Right lobe of liver (tissue), 6 donors: ENCODE results near the gene IRX5. TPM values are rescaled to one million over a fixed set of nuclear protein-coding genes. Genes with fewer than 3 reads are reported as not detected.

Experiments used
- ATAC-seq, 4 donors: fragments of 200-7000 bp; cut with Tn5 transposase; one replicate each; pipeline ENCODE4 v1.9.1; 2020; ENCODE audit warnings: mild to moderate bottlenecking in 4 of 4, moderate library complexity in 4 of 4
- DNase-seq, 3 donors: peaks; one replicate each; pipeline ENCODE4 v3.0.0-alpha.2; 2020
- H3K27ac ChIP-seq, 3 donors: fragments of 200-600 bp; one replicate each; pipeline ENCODE4 v1.8.0; 2022
- H3K27me3 ChIP-seq, 2 donors: fragments of 200-600 bp; one replicate each; pipeline ENCODE4 v1.8.0; 2022
- H3K36me3 ChIP-seq, 4 donors: fragments of 200-600 bp; sonication (generic) in 1 of 4; one replicate each; pipeline versions ENCODE4 v1.5.1 to v1.8.0; 2017 to 2022; ENCODE audit warnings: control low read depth in 1 of 4
- H3K4me1 ChIP-seq, 4 donors: fragments of 200-600 bp; sonication (generic) in 1 of 4; one replicate each; pipeline versions ENCODE4 v1.5.1 to v1.8.0; 2017 to 2022; ENCODE audit warnings: control low read depth in 1 of 4
- H3K4me3 ChIP-seq, 3 donors: fragments of 200-600 bp; one replicate each; pipeline ENCODE4 v1.8.0; 2022
- H3K9me3 ChIP-seq, 4 donors: fragments of 200-600 bp; sonication (generic) in 1 of 4; one replicate each; pipeline versions ENCODE4 v1.5.1 to v1.8.0; 2017 to 2022; ENCODE audit warnings: control low read depth in 1 of 4
- CTCF ChIP-seq, 4 donors: fragments of 200-600 bp in 3 of 4; fragments of 450-650 bp in 1 of 4; IDR thresholded peaks; one replicate each; pipeline versions ENCODE4 v1.5.1 to v1.8.0; 2016 to 2022; ENCODE audit warnings: antibody characterized with exemption in 4 of 4, mild to moderate bottlenecking in 2 of 4
- POLR2A ChIP-seq: fragments of 450-650 bp; IDR thresholded peaks from one replicate; pipeline ENCODE4 v1.6.1; 2017; ENCODE audit warnings: antibody characterized with exemption, mild to moderate bottlenecking
- WGBS: methylation state at CpG from one replicate; pipeline ENCODE4 v1.1.6; 2018; ENCODE audit warnings: low coverage, low lambda C conversion rate; ENCODE audit not compliant: insufficient coverage; ENCODE audit errors: missing lambda C conversion rate; 5-methylcytosine and 5-hydroxymethylcytosine counted together
- intact Hi-C, 2 donors: fragments of 100-400 bp; cut with DNase I; formaldehyde crosslinking; loops; one replicate each; pipeline versions ENCODE4 v1.11.2 to v1.14.1; 2022
- total RNA-seq, 6 experiments: library from RNA; depleted of rRNA in 2 of 6; stranded (reverse); fragments of >200 nt in 2 of 6; fragmentation: NEBNext Ultra II Directional in 3 of 6; extraction: Animal tissue kit (Norgen Biotek cat#: 25700) in 3 of 6; gene quantifications; one replicate each; pipeline versions ENCODE4 v1.1.0 to v1.2.4, GENCODE V29; 2016 to 2023
- donor health status: DM: no; HTN: yes; CAD: no.
- donor health status: DM: no; HTN: no; CAD: no.
- donor health status: DM: no; HTN: no; CAD: no.
- donor health status: DM: no; HTN: yes; CAD: no.
- donor health status: DM: no; HTN: yes; CAD: no.

IRX5 gene
- total RNA-seq, 6 experiments from 2014 or later = not detected

DNA sequence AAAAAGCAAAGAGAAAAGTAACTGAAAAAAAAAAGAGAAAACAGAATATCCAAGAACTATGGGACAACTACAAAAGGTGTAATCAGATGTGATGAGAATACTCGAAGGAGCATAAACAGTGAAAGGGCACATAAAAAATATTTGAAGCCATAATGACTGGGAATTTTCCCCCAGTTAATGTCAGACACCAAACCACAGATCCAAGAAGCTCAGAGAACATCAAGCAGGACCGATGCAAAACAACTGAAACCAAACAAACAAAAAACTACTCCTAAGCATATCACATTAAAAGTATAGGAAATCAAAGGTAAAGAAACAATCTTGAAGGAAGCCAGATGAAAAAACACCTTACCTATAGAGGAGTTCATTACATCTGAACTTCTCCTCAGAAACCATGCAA, 27.6 kb upstream of the IRX5 start:
- Histone ChIP-seq H3K27me3 (no peaks in the 10 kb centered on the region), H3K27ac (no peak overlapping the region), H3K9me3 (no peaks in the 10 kb centered on the region), H3K36me3 (no peaks in the 10 kb centered on the region), H3K4me3 (no peak overlapping the region), H3K4me1 (no peaks in the 10 kb centered on the region)
- TF ChIP-seq CTCF (IDR thresholded peaks at IDR 0.05) (no peak), POLR2A (no peak)
- intact Hi-C loops = no loop called here
- DNase-seq (no peak), ATAC-seq (no peak)
- 80% methylated on average over 2 of the region's 2 CpGs for WGBS

- ATAC-seq (no peak), DNase-seq (no peak)
- no peak overlapping the region for H3K27ac ChIP-seq
- H3K27me3 ChIP-seq = no peaks in the 10 kb centered on the region
- H3K4me3 ChIP-seq = no peak overlapping the region
- no peaks in the 10 kb centered on the region for H3K9me3 ChIP-seq
- intact Hi-C loops = no loop called here
- no peaks in the 10 kb centered on the region for H3K36me3 ChIP-seq
- H3K4me1 ChIP-seq = no peaks in the 10 kb centered on the region
- TF ChIP-seq POLR2A = no peak
- TF ChIP-seq CTCF (IDR thresholded peaks at IDR 0.05) = no peak
- WGBS = 56% methylated on average over 4 of the region's 5 CpGs
Observed at GRCh38 chr16:54911079-54911478, 19.6 kb upstream of the IRX5 start.

DNA sequence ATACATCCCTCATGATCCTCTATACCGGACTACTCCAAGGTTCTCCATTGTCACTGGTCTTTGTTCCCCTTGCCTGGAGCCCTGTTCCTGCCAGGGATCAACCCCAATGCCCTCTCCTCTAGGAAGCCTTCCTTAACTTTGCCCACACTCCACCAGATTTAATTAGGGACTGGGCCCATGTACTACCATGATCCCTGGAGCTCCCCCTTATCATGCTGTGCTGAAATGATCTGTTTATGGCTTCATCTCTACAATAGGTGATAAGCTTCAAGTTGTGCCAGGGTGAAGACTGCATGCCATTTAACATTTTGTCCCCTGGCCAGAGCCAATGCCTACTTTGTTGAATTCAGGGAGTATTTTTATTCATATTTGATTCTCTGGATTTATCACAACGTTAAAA, 17.9 kb upstream of the IRX5 start:
- ATAC-seq = no peak
- H3K36me3 ChIP-seq = no peaks in the 10 kb centered on the region
- H3K27me3 ChIP-seq = no peaks in the 10 kb centered on the region
- H3K4me3 ChIP-seq = no peak overlapping the region
- 78% methylated on average over 2 of the region's 2 CpGs for WGBS
- no peak for DNase-seq
- H3K4me1 ChIP-seq = no peaks in the 10 kb centered on the region
- H3K9me3 ChIP-seq = no peaks in the 10 kb centered on the region
- TF ChIP-seq CTCF (IDR thresholded peaks at IDR 0.05) (no peak), POLR2A (no peak)
- H3K27ac ChIP-seq = no peak overlapping the region
- intact Hi-C loops = no loop called here

DNA sequence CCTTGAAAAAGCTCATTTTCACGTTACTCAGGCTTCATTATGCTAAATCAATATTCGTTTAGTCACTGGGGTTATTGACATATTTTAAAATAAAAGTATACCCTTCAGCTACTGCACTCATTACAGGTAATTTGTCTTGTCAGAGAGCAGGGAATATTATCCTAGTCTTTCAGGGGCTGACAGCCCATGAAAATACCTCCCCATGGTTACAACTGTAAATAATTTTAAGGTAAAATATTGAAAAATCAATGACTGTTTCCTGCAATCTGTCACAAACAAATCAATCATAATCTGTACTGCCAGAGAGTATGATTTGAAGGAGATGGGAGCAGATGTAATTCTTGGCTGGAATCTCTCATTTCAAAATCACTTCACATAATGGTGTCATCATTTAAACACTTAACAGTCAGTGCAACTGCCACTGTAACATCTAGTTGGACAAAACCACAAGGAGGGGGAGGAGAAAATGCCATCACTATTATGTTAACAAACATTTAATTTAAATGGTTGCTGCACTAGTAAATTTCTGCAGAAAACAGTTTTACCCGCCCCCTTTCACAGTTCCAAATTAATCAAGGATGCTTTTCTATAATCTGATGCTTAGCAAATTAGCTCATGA, 9.3 kb upstream of the IRX5 start:
- no peak for DNase-seq
- Histone ChIP-seq H3K27me3 (peaks cover 0 to 17% of the 10 kb centered on the region in 2 donors), H3K27ac (no peak overlapping the region), H3K9me3 (no peaks in the 10 kb centered on the region), H3K4me1 (no peaks in the 10 kb centered on the region), H3K4me3 (no peak overlapping the region), H3K36me3 (no peaks in the 10 kb centered on the region)
- no peak for ATAC-seq
- TF ChIP-seq POLR2A = no peak
- TF ChIP-seq CTCF (IDR thresholded peaks at IDR 0.05) = no peak
- intact Hi-C loops = no loop called here
- WGBS = 60% methylated on average over 3 of the region's 3 CpGs

DNA sequence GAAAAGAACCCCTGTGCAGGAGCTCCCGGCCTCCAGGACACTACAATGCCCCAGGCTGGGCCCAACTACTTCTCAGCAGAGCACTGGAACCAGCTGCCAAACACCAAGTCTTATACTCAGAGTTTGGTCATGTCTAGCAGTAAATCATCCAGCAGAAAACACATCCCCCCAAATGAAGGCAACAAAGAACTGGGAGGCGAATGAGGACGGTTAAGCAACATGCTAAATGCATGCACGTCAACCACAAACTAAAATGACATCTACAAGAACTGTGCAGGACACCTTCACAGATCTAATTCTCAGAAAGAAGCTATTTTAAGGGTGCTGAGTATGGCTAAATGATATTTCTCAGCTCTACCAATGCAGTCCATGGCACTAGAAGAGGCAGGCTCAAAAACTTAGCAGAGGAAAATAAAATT, 7.6 kb upstream of the IRX5 start:
- DNase-seq = no peak
- TF ChIP-seq CTCF (IDR thresholded peaks at IDR 0.05) (no peak), POLR2A (no peak)
- ATAC-seq = no peak
- Histone ChIP-seq H3K4me1 (no peaks in the 10 kb centered on the region), H3K36me3 (no peaks in the 10 kb centered on the region), H3K27me3 (peaks cover 6 to 32% of the 10 kb centered on the region in 2 donors), H3K9me3 (no peaks in the 10 kb centered on the region), H3K4me3 (no peak overlapping the region), H3K27ac (no peak overlapping the region)
- WGBS = 46% methylated on average over 3 of the region's 4 CpGs
- intact Hi-C loops = no loop called here
